GM18870 (cell line): ENCODE data around the gene ARHGEF38.
"Not testable (repeated sequence)": the region's sequence is repeated elsewhere in the genome, so short reads cannot be mapped to it uniquely, and the experiment has no call there.

Source experiments
- ATAC-seq: cut with Tn5 transposase; IDR thresholded peaks from one replicate; pipeline ENCODE4 v1.9.1; 2021; ENCODE audit warnings: moderate library complexity; ENCODE audit not compliant: unreplicated experiment

The ARHGEF38 gene

DNA sequence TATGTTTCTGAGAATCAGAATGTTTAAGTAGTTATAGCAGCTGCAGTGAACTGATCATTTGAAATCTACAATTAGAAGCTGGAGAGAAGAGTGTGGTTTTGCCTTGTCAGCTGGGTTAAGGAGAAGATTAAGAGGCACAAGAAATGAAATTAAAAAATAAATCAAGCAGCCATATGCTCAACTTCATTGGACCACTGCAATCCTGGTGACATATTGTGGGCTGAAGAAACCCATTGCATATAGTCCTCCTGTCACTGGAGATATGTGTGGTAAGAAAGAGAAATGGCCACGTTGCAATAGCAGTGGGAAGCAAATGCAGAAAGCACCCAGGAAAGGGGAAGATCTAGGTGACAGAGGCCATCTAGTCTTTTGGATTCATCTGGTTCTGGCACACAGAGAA lies 93.0 kb downstream of the ARHGEF38 start:
- no peak for ATAC-seq

- ATAC-seq = no peak
Observed at GRCh38 chr4:105650190-105650589, 97.8 kb downstream of the ARHGEF38 start.

GRCh38 chr4:105651884-105652283 lies 99.5 kb downstream of the ARHGEF38 start:
- no peak for ATAC-seq

- ATAC-seq = no peak
Observed at GRCh38 chr4:105652286-105652888, 100.0 kb downstream of the ARHGEF38 start.

DNA sequence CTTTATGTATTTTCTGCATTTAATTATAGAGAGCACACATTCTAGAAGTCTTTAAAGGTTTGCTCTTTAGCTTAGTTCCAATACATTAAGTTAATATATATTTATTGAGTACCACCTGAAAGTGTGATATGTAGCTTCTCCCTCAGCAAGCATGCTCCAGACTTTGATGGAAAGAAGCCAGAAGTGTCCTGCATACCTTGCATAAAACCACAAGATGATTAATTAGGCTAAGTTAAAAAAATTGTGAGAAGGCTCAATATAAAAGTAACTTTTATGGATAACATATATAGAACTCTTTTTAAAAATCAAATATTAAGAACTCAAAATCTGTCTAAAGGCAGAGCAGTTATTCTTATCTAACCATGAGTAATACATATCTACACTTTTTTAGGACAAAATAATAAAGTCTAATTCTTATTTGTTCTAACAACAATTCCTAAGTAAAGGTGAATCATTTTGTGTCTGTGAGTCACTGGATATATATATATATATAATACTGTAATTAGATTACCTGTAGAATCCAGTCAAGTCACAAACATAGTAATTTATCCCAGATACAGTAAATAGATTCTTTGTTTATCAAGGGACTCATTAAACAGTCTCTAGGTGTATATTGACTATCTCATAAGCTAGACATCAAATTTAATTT lies 104.8 kb downstream of the ARHGEF38 start:
- ATAC-seq = no peak

GRCh38 chr4:105659190-105659589 lies 106.8 kb downstream of the ARHGEF38 start:
- ATAC-seq = no peak

- ATAC-seq = no peak
Observed at GRCh38 chr4:105661028-105661427, 108.6 kb downstream of the ARHGEF38 start.

DNA sequence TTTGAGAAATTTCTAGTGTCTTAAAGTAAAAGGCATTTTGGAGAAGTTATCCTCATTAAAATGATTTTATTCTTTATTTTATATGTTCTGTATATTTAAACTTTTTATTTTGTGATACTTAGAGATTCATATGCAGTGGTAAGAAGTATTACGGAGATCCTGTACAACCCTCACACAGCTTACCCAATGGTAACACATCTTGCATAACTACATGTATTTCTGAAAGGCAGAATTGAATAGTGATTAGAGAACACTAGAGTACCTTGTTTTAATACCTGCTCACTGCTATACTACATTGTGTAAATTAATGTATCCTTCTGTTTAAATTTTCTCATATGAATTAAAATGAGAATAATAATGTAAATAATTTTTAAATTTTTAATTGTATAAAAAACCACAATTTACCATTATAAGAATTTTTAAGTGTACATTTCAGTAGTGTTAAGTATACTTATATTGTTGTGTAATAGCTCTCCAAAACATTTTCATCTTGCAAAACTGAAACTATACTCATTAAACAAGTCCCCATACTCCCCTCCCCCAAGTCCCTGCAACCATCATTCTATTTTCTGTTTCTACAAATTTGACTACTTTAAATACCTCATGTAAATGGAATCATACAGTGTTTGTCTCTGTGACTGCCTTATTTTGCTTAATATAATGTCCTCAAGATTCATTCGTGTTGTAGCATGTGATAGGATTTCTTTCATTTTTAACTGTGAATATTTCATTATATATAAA lies 110.7 kb downstream of the ARHGEF38 start:
- no peak for ATAC-seq

DNA sequence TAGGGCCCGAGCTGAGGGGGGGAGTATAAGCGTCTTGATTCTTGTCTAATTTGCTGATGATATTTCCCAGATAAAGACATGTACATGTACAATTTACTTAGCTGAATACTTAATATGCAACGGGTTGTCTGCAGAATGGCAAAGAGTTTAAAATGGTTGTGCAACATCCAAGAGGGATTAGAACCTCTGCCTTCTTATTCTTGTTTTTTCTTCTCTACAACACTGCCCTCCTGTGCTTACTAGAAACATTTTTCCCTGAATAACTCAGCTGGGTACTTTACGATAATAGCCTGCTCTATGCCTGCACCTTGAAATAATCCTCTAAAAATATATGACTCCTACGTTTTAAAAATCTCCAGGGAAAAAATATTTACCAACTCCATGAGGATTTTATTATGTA lies 114.3 kb downstream of the ARHGEF38 start:
- ATAC-seq = no peak

DNA sequence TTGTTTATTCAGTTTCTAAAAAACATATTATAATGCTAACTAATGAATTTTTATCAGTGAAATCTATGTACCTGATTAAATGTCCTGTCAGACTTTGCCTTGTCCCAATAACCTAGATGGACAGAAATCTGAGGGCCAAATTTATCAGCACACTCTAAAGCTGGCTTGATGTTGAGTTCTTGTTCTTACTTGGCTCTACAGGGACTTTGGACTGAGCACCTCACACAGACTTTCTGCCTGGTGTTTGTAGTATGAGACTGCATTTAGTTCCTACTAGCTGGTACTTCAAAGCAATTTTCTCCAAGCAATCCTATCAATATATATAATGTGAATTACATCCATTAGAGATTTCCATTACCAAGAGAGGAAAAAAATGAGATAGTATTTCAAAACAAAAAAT lies 118.3 kb downstream of the ARHGEF38 start:
- ATAC-seq = no peak

DNA sequence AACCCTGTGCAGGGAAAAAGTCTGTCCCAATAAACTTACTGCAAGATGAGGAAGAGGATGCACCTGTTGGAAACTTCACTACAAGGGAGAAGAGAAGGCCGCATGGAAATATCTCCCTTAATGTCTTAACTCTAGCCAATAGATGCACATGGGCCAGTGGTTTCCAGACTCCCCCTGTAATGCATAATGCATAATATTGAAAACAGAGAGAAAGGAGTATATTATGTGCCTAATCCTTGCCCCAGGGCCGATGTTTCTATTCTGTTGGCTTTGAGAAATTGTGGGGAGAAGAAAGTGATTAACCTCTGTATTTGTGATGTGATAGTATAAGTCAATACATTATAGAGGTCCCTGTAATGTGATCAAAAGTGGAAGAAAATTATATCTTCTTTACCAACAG lies 118.9 kb downstream of the ARHGEF38 start:
- ATAC-seq = no peak

- ATAC-seq = no peak
Observed at GRCh38 chr4:105674011-105674410, 121.6 kb downstream of the ARHGEF38 start.

DNA sequence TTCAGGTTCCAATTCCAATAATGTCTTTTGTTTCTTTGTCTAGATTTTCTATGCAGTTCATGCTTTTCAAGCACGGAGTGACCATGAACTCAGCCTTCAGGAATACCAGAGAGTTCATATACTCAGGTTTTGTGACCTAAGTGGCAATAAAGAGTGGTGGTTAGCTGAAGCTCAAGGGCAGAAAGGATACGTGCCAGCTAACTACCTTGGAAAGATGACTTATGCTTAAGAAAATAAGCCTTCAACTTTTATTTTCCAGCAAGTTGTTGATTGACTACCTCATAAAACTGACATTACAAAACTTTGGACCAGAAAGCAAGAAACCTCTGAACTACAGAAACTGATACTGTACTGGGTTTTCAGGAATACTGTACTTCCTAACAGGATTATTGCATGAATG lies 125.3 kb downstream of the ARHGEF38 start:
- no peak for ATAC-seq

GRCh38 chr4:105679186-105679585 lies 126.8 kb downstream of the ARHGEF38 start:
- ATAC-seq = no peak

GRCh38 chr4:105683038-105683437 lies 130.6 kb downstream of the ARHGEF38 start:
- ATAC-seq = no peak

DNA sequence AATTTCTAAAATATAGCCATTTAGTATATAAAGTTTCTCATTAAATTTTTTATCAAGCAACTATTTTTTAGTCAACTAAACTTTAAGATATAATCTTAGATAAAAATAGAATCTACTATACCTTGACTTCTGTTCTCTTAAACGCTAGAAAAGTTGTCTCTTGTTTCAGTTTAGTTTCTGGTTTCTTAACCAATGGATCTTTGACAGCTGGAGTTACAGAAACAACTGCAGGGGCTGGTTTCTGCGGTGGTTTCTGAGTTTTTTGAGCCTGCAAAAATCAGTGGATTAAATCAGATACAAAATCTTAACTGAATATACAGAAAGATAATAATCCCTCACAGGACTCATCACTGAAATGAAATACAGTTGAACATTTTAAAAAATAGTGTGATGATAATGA lies 134.2 kb downstream of the ARHGEF38 start:
- ATAC-seq = no peak

DNA sequence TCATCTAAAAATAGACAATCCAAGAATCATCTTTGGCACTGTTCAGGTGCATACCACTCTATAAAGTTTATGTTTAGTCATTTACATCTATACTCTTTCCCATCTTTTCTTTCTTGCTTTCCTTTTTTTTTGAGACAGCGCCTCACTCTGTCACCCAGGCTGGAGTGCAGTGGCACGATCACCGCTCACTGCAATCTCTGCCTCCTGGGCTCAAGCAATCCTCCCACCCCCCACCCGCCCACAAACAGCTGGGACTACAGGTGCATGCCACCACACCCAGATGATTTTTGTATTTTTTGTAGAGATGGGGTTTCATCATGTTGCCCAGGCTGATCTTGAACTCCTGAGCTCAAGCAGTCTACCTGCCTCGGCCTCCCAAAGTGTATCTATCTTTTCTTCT lies 142.4 kb downstream of the ARHGEF38 start:
- not testable (repeated sequence) for ATAC-seq

- ATAC-seq = not testable (repeated sequence)
Observed at GRCh38 chr4:105695832-105696231, 143.4 kb downstream of the ARHGEF38 start.

- ATAC-seq = no peak
Observed at GRCh38 chr4:105698607-105699006, 146.2 kb downstream of the ARHGEF38 start.

- ATAC-seq = no peak
Observed at GRCh38 chr4:105707782-105708180, 155.4 kb downstream of the ARHGEF38 start.

DNA sequence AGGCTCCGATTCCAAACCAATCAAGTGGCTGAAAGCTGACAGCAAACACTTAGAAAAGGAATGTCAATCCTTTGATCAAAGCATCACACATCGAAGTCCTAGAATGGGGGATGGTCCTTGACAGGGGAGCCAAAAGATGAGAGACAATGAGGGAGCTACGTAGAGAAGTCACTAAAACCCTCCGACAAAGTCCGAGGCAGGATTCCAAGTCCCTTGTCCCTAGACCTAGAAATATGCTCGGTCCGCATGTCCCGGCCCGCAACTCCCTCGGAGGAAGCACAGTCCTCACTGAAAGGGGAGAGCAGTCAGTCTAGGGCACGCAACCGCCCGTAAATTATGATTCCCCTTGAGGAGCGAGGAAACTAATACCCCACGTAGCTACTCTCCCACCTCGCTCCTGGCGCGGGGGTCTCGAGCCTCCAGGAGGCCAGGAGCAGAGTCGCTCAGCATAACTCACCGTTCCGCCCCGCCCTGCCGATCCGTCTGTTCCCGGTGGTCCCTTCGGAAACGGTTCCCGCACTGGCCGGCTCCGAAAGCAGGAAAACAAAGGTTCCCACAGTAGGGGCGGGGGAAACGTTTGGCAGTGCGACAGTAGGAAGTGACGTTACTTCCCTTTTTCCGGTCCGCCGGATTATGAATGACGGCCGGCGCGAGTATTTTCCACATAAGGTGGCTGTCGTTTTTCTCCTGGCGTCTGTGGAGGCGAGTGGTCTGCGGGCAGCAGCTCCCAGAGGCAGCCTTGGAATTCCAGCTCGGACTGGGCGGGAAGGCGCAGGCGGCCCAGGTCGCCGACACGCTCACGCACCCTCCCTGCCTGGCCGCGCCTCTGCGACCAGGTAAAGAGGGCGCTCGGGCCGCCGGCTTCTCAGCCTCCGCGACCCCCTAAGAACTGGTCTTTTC lies 156.0 kb downstream of the ARHGEF38 start, which contains the start of the genes GSTCD and INTS12:
GSTCD (plus strand) TSS at position 604 of the 900 bp plus-strand sequence. CDS start 8,830 bp downstream, outside the sequence.
INTS12 (minus strand) TSS at position 509 of the 900 bp plus-strand sequence. CDS start 8,684 bp downstream, outside the sequence.
- ATAC-seq = peak; percentile 66
